ENCODE data around the gene MBD3. TPM values are rescaled to one million over a fixed set of nuclear protein-coding genes. Genes with fewer than 3 reads are reported as not detected.

Gene MBD3
- total and polyA plus RNA-seq, 2 of the 4 experiments (the other 2 are of a cell fraction), result 42.5 to 66.3 TPM

- H2BK120ac ChIP-seq (ENCODE audit: low read depth, low read length), result no peak overlapping the region
- peaks cover 49% of the 10 kb centered on the region for H3K36me3 ChIP-seq (ENCODE audit: control insufficient read depth, insufficient read depth, low read length)
- peaks cover 4 to 27% of the 10 kb centered on the region in 2 experiments; a peak in 2 of 4 replicates for H3K79me1 ChIP-seq (ENCODE audit: low read depth in 1 of 2, low read length in 2 of 2)
- POLR2A ChIA-PET (ENCODE audit: unreplicated experiment), result no interaction called here
- H3K9ac ChIP-seq (ENCODE audit: low read depth, low read length), result no peak overlapping the region
- BruUV-seq (replicated peaks), result no TSS peak
- H3K9me1 ChIP-seq (ENCODE audit: insufficient read depth, low read length), result no peaks in the 10 kb centered on the region
- no peak for TF ChIP-seq FOS (IDR thresholded peaks at IDR 0.05; ENCODE audit: low read depth, low read length)
- TF ChIP-seq USF2 (IDR thresholded peaks at IDR 0.05; ENCODE audit: low read depth, low read length), result no peak
- no peaks in the 10 kb centered on the region for H3K9me3 ChIP-seq (ENCODE audit: control insufficient read depth, insufficient read depth, low read length)
- no peak for ATAC-seq (ENCODE audit: low read depth)
- intact Hi-C loops (cut with micrococcal nuclease) (no loop called here), dilution Hi-C loops (cut with HindIII; ENCODE audit: low sequenced_read_pairs, unreplicated experiment) (no loop called here), in situ Hi-C loops (cut with MboI; ENCODE audit: low sequenced_read_pairs) (no loop called here)
- no peak overlapping the region for H4K91ac ChIP-seq (ENCODE audit: insufficient read depth, low read depth, low read length)
- peaks cover 17% of the 10 kb centered on the region for H4K20me1 ChIP-seq (ENCODE audit: insufficient read depth, low read length)
- no peak overlapping the region for H2AK5ac ChIP-seq (ENCODE audit: low read depth, low read length)
- no peak overlapping the region for H3K4ac ChIP-seq (ENCODE audit: low read depth, low read length)
- H3K56ac ChIP-seq (ENCODE audit: extremely low read depth, insufficient read depth, low read length), result no peak overlapping the region
- H4K8ac ChIP-seq (ENCODE audit: low read depth in 2 of 2, low read length in 2 of 2), result no peak overlapping the region
- H3K18ac ChIP-seq (ENCODE audit: low read depth, low read length), result no peak overlapping the region
- H3K4me1 ChIP-seq (ENCODE audit: control insufficient read depth, insufficient read depth, low read length), result no peaks in the 10 kb centered on the region
- H3K14ac ChIP-seq (replicated peaks; ENCODE audit: low read depth, low read length), result no peak overlapping the region
- H2BK5ac ChIP-seq (ENCODE audit: low read depth, low read length, poor library complexity, severe bottlenecking), result no peak overlapping the region
- 83% methylated on average over 4 of the region's 17 CpGs; no CpG with 5 or more reads in 1 of the 2 experiments for WGBS, 2 experiments (ENCODE audit: extremely low coverage in 2 of 2, insufficient read length in 1 of 2)
- CTCF ChIA-PET, result no interaction called here
- no peak overlapping the region for H3K23ac ChIP-seq (ENCODE audit: low read depth, low read length)
- H2BK15ac ChIP-seq (ENCODE audit: low read depth, low read length), result no peak overlapping the region
- no peak overlapping the region for H2AK9ac ChIP-seq (replicated peaks; ENCODE audit: low read depth, low read length, poor library complexity)
- H3K4me3 ChIP-seq (ENCODE audit: insufficient read depth, low read depth, low read length), result no peak overlapping the region
- H3K4me2 ChIP-seq (ENCODE audit: low read depth, low read length), result no peak overlapping the region
- no peaks in the 10 kb centered on the region for H3K27me3 ChIP-seq (ENCODE audit: control insufficient read depth, insufficient read depth, low read length)
- H3K27ac ChIP-seq (ENCODE audit: insufficient read depth, low read length), result no peak overlapping the region
- no peak overlapping the region for H2AFZ ChIP-seq (replicated peaks; ENCODE audit: low read length, poor library complexity)
- no peak overlapping the region for H2BK20ac ChIP-seq (ENCODE audit: low read depth, low read length)
- no peak for DNase-seq
- H4K5ac ChIP-seq (ENCODE audit: low read depth, low read length), result no peak overlapping the region
These were observed 34.5 kb upstream of the MBD3 start for GRCh38 chr19:1627194-1627593.
